IPS-18a (cell line): ENCODE data around the gene CUBN.

ENCODE experiments used
- H3K27ac ChIP-seq: one replicate; pipeline ENCODE4 v1.5.1; 2013; ENCODE audit warnings: low read length
- H3K27me3 ChIP-seq: one replicate; pipeline ENCODE4 v1.6.1; 2013; ENCODE audit warnings: mild to moderate bottlenecking, low read length; ENCODE audit not compliant: control insufficient read depth, insufficient read depth
- H3K36me3 ChIP-seq: one replicate; pipeline ENCODE4 v1.6.1; 2013; ENCODE audit warnings: low read depth, low read length; ENCODE audit not compliant: control insufficient read depth
- H3K4me1 ChIP-seq: one replicate; pipeline ENCODE4 v1.6.1; 2013; ENCODE audit warnings: low read depth, low read length; ENCODE audit not compliant: control insufficient read depth
- H3K4me3 ChIP-seq: one replicate; pipeline ENCODE4 v1.5.1; 2013; ENCODE audit warnings: low read length
- H3K9ac ChIP-seq: one replicate; pipeline ENCODE4 v1.6.1; 2013; ENCODE audit warnings: mild to moderate bottlenecking, low read length, moderate library complexity
- H3K9me3 ChIP-seq: one replicate; pipeline ENCODE4 v1.6.1; 2013; ENCODE audit warnings: low read depth, low read length; ENCODE audit not compliant: control insufficient read depth

The CUBN gene

DNA sequence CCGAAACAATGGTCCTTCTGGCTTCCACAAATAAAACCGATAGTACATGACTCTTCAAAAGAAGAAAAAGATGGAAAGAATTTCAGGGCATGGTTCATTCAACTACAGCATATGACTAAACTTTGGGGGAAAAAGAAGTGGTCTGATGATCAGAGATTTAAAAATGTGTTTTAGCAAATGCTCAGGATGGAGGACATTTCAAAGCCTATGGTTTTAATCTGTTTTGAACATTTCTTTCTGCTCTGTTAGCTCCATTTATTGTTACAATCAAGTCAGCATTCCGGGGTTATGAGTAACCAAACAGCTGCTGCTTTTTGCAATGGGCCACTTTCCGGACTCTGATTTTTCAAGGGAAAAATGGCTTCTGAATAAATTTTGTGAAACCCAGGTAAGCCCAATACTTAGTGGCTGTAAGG lies 142.4 kb downstream of the CUBN start:
- Histone ChIP-seq H3K36me3 (no peaks in the 10 kb centered on the region), H3K27me3 (no peaks in the 10 kb centered on the region), H3K9me3 (no peaks in the 10 kb centered on the region), H3K4me3 (no peak overlapping the region), H3K4me1 (peaks cover 11% of the 10 kb centered on the region), H3K27ac (no peak overlapping the region), H3K9ac (no peak overlapping the region)

DNA sequence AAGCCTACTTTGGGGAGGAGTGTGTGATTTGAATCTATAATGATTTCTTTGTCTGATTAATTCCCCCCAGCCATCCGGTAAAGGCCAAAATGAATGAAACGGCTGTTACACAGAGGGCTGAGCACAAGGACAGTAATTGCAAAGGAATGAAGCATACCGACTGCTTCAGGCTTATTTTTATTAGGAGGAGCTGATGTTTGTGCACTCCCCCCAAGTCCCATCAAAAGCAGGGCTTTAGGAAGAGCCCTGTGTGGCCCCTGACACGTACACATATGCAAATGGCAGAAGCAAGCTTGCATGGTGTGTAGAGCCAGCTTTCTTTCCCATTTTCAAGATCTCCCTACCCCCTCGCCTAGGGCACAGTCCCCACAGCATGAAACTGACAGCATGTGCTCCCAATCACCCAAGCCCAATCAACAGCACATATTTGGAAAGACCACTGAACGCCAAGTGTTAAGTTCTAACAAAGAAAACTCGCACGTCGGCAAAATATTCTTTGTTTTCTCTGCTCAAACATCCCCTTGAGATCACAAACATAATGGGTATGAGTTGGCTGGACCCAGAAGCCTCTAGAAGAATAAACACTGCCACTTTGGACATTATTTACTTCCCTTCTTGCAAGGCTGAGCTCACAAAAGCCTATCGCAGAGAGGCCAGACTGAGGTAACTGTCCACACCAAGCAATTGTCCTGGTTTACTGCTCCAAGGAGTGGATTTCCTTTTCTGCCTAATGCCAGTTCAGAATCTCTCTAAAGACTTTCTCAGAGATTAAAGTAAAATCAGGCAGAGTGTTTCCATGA lies 143.0 kb downstream of the CUBN start:
- peaks cover 11% of the 10 kb centered on the region for H3K4me1 ChIP-seq
- no peaks in the 10 kb centered on the region for H3K9me3 ChIP-seq
- H3K9ac ChIP-seq, result no peak overlapping the region
- no peaks in the 10 kb centered on the region for H3K36me3 ChIP-seq
- H3K4me3 ChIP-seq, result no peak overlapping the region
- no peak overlapping the region for H3K27ac ChIP-seq
- no peaks in the 10 kb centered on the region for H3K27me3 ChIP-seq

DNA sequence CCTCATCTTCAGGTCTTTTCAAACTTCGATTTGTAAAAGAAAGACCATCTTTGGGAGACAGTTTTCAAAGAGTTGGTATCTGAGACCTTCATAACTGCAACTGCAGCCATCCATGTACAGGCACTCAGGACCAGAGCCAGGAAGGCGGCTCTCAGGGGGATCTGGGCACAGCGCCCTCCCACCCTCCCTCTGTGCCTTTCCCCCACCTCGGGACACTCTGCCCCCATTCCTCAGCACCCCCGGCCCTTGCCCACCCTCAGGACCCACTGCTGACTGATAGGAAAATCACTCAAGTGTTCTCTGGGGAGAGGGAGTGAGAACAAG lies 143.6 kb downstream of the CUBN start:
- H3K9ac ChIP-seq, result no peak overlapping the region
- no peaks in the 10 kb centered on the region for H3K9me3 ChIP-seq
- no peak overlapping the region for H3K27ac ChIP-seq
- no peak overlapping the region for H3K4me3 ChIP-seq
- peaks cover 11% of the 10 kb centered on the region for H3K4me1 ChIP-seq
- no peaks in the 10 kb centered on the region for H3K27me3 ChIP-seq
- no peaks in the 10 kb centered on the region for H3K36me3 ChIP-seq

DNA sequence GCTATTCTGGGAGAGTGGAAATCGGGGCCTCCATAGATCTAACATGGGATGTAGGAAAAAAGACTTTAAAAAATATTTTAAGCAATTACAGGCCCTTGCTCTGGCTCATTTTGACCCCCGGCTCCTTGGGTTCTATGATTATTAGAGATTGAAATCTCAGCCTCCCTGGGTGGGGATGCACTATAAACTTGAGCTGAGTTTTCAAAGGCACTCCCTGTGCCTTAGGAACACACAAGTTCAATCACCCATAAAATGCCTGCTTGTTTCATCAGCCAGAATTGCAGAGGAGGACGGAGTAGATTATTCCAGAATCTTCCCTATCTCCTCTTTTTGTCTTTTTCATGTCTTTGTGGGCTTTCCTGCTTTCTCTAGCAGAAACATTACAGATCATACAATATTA lies 145.4 kb downstream of the CUBN start:
- Histone ChIP-seq H3K4me3 (no peak overlapping the region), H3K27ac (no peak overlapping the region), H3K9me3 (no peaks in the 10 kb centered on the region), H3K36me3 (no peaks in the 10 kb centered on the region), H3K4me1 (peaks cover 11% of the 10 kb centered on the region), H3K9ac (no peak overlapping the region), H3K27me3 (no peaks in the 10 kb centered on the region)

DNA sequence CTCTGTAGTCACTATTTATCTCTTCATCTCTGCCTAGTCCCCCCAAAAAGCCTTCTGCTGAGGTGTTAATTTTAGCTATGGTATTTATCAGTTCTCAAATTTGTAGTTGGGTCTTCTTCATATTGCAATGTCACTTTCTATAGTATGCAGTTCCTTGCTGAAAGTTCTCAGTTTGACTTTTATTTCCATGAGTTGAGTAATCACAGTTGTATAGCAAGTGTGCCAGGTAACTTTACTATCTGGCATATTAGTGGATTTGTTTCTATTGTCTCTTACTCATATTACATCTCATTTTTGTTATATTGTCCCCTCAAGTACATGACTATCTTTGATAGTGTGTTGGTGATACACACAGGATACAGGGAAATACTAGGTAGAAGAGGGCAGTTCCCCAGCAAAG lies 152.8 kb downstream of the CUBN start:
- no peak overlapping the region for H3K4me3 ChIP-seq
- H3K27me3 ChIP-seq, result no peaks in the 10 kb centered on the region
- H3K4me1 ChIP-seq, result no peaks in the 10 kb centered on the region
- H3K36me3 ChIP-seq, result no peaks in the 10 kb centered on the region
- H3K9me3 ChIP-seq, result no peaks in the 10 kb centered on the region
- H3K27ac ChIP-seq, result no peak overlapping the region
- no peak overlapping the region for H3K9ac ChIP-seq

DNA sequence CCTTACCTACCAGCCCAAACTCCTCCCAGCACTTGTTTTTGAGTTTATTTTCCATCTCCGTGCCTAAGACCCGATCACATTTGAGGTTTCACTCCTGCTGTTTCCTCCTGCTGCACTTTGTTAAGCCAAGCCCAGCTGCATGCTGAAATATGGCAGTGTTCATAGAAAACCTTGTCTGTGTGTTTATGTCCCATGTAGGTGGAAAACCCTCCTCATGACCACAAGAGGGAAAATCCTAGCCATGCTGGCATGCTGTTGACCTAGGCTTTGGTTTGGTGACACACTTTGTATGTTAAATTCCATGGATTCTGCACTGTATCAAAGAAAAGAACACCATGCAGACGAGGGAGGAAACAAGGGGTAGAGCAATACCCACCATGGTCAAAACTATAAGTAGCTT lies 154.4 kb downstream of the CUBN start:
- Histone ChIP-seq H3K9ac (no peak overlapping the region), H3K27me3 (no peaks in the 10 kb centered on the region), H3K4me1 (no peaks in the 10 kb centered on the region), H3K36me3 (no peaks in the 10 kb centered on the region), H3K9me3 (no peaks in the 10 kb centered on the region), H3K27ac (no peak overlapping the region), H3K4me3 (no peak overlapping the region)

DNA sequence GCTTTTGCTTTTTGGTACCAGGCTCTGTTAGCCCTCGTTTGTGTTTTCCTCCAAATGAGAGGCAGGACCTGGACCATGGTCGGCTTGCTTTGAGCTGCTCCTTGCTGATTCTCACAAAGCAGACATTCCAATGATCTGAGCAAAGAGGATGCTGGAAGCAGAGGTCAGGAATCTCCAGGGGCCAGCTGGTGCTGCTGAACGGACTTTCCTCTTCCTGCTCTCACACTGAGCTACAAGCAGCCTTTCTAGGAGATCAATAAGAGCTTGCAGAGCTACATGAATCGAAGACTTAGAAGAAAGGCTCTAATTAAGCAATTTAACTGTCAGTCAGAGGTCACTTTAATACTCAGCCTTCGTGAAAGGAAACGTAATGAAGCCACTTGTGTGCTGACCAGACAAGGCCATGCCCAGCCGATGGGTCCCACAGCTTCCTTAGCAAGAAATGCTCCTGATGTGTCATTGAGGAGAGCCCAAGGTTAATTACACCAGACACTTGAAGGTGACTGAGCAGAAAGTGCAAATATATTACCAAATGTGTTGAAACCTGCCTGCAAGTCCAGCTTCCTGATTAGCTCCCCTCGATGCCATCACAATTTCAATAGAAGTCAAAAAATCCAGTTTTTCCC lies 161.1 kb downstream of the CUBN start:
- Histone ChIP-seq H3K4me3 (no peak overlapping the region), H3K9me3 (no peaks in the 10 kb centered on the region), H3K27me3 (no peaks in the 10 kb centered on the region), H3K4me1 (peaks cover 27% of the 10 kb centered on the region), H3K9ac (no peak overlapping the region), H3K27ac (no peak overlapping the region), H3K36me3 (no peaks in the 10 kb centered on the region)

DNA sequence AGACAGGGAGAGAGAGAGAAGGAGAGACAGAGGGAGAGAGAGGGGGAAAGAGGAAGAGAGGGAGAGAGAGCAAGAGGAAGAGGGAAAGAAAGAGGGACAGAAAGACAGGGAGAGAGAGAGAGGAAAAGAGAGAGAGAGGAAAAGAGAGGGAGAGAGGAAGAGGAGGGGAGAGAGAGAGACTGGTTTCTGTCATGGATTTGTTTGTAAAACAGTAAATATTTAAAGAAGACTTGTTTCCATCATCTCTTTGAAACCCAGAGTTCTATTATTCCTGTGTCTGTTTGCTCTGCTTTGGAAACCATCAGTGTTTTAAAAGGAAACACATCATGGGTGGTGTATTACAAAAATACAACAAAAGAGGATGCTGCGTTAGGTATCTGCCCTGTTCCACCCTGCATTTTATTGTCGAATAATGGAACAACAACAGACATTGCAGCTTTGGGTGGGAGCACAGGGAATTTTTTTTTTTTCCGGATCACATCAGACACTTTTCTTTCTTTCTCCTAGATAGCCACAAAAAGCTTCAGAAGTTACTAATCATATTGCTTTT lies 161.7 kb downstream of the CUBN start:
- no peak overlapping the region for H3K9ac ChIP-seq
- no peaks in the 10 kb centered on the region for H3K27me3 ChIP-seq
- H3K4me1 ChIP-seq, result peaks cover 27% of the 10 kb centered on the region
- no peak overlapping the region for H3K4me3 ChIP-seq
- H3K27ac ChIP-seq, result no peak overlapping the region
- H3K36me3 ChIP-seq, result no peaks in the 10 kb centered on the region
- H3K9me3 ChIP-seq, result no peaks in the 10 kb centered on the region

DNA sequence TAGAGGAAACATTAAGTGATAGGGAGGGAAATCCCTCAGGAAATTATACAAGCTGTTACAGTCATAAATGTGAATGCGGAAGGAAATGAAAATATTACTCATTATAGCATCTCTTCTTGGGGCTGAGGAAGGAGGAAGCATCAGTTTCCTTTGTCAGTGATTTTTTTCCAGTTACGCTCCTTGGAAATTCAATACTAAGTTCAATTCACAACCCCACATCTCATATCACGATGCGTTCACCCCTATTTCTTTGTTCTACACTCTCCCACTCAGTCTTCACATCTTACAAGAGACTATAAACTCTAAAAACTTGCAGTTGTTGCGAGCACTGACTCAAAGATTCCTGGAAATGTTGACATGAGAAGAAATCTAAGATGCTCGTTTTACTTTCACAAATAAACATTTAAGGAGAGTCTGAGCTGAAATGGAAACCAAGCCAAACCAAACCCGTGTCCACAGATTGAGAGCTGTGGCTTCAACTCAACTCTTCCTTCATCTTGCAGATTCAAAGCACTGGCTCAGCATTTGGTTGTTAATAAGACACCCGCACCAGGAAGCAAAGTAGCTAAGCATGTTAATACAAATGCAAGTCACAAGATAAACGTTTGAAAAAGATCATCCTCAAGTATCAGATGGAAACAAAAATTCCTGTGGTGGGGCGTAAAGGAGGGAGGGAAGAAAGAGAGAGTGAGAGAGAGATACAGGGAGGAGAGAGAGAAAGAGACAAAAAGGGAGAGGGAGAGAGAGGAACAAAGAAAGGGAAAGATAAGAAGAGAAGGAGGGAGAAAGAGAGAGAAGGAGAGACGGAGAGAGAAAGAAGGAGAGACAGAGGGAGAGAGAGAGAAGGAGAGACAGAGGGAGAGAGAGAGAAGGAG lies 162.4 kb downstream of the CUBN start:
- H3K4me1 ChIP-seq, result peaks cover 27% of the 10 kb centered on the region
- no peak overlapping the region for H3K27ac ChIP-seq
- H3K9ac ChIP-seq, result no peak overlapping the region
- H3K4me3 ChIP-seq, result no peak overlapping the region
- no peaks in the 10 kb centered on the region for H3K36me3 ChIP-seq
- H3K9me3 ChIP-seq, result no peaks in the 10 kb centered on the region
- H3K27me3 ChIP-seq, result no peaks in the 10 kb centered on the region

DNA sequence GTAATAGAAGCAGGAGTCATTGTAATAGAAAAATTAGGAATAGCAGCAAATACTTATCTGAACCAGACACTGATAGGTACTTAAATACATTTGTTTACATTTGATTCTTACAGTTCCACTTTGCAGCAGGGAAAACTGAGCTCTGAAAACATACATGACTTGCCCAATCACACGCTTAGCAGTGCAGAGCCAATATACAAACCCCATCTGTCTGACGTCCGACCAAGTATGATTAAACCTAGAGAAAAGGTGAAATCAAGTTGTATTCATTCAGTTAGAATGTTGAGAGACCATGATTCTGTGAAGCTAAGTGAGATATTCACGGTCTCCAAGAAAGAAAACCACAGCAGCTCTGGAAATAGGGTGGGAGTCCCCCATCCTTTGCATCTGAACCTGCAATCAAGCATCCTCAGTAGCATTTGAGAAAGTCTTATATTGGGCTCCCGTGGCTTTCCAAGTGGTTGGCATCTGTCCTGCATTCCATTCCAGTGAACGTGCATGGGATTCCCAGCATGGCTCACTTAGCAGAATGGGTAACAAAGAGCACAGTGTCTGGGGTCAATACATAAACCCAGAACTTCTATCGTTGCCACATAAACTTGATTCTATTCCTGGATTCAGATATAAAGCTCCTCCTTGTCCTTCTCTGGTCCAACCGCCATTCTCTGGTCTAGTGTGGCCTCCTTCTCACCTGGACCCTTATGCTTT lies 163.7 kb downstream of the CUBN start:
- Histone ChIP-seq H3K36me3 (no peaks in the 10 kb centered on the region), H3K27me3 (no peaks in the 10 kb centered on the region), H3K4me3 (no peak overlapping the region), H3K4me1 (peaks cover 27% of the 10 kb centered on the region), H3K27ac (no peak overlapping the region), H3K9ac (no peak overlapping the region), H3K9me3 (no peaks in the 10 kb centered on the region)

DNA sequence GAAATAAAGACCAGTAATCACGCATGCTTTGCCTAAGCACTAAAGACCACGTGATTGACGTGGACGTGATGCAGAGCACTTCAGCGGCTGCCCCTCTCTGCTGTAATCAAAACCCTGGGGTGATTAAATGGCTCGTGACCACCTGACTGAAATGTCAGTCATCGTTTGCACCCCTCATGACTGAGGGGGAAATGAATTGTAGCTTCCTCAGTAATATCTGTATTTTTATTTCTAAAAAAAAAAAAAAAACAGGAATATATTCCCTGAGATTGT lies 164.3 kb downstream of the CUBN start:
- H3K9me3 ChIP-seq, result no peaks in the 10 kb centered on the region
- H3K36me3 ChIP-seq, result no peaks in the 10 kb centered on the region
- H3K27me3 ChIP-seq, result no peaks in the 10 kb centered on the region
- no peak overlapping the region for H3K4me3 ChIP-seq
- H3K4me1 ChIP-seq, result peaks cover 27% of the 10 kb centered on the region
- no peak overlapping the region for H3K27ac ChIP-seq
- H3K9ac ChIP-seq, result no peak overlapping the region
